OCI-LY1 (cell line): Measurements from ENCODE around the gene SDK1.

ENCODE experiments used
- H2AFZ ChIP-seq: fragments of 200-600 bp; sonication (generic), shearing (Covaris generic); 2 replicates; pipeline ENCODE4 v1.6.0; 2014; ENCODE audit warnings: antibody characterized with exemption, mild to moderate bottlenecking, low read length
- H3F3A ChIP-seq: fragments of 200-600 bp; sonication (generic), shearing (Covaris generic); 2 replicates; pipeline ENCODE4 v1.6.0; 2014; ENCODE audit warnings: mild to moderate bottlenecking, antibody characterized with exemption, low read length, moderate library complexity; ENCODE audit not compliant: insufficient read depth
- H3K27ac ChIP-seq: fragments of 200-600 bp; sonication (generic); 2 replicates; pipeline ENCODE4 v1.5.1; 2014; ENCODE audit warnings: low read length, mixed run types, mild to moderate bottlenecking, low read depth; ENCODE audit not compliant: poor library complexity, severe bottlenecking
- H3K27me3 ChIP-seq: fragments of 200-600 bp; sonication (generic); 2 replicates; pipeline ENCODE4 v1.6.0; 2014; ENCODE audit warnings: antibody characterized with exemption, mild to moderate bottlenecking, low read length, moderate library complexity; ENCODE audit not compliant: insufficient read depth
- H3K36me3 ChIP-seq: fragments of 200-600 bp; sonication (generic); 2 replicates; pipeline ENCODE4 v1.6.1; 2014; ENCODE audit warnings: mild to moderate bottlenecking, antibody characterized with exemption, low read length, moderate library complexity, mixed read lengths; ENCODE audit not compliant: insufficient read depth
- H3K4me1 ChIP-seq: fragments of 200-600 bp; sonication (generic); 2 replicates; pipeline ENCODE4 v1.5.1; 2014; ENCODE audit warnings: mild to moderate bottlenecking, low read length, moderate library complexity; ENCODE audit not compliant: insufficient read depth, severe bottlenecking
- H3K4me2 ChIP-seq: fragments of 200-600 bp; sonication (generic), shearing (Covaris generic); 2 replicates; pipeline ENCODE4 v1.6.1; 2014; ENCODE audit warnings: low read length
- H3K4me3 ChIP-seq: fragments of 200-600 bp; sonication (generic); 2 replicates; pipeline ENCODE4 v1.5.1; 2014; ENCODE audit warnings: low read length, low read depth, mild to moderate bottlenecking, mixed read lengths; ENCODE audit not compliant: poor library complexity, severe bottlenecking
- H3K79me2 ChIP-seq: fragments of 200-600 bp; shearing (Covaris generic); 2 replicates; pipeline ENCODE4 v1.6.1; 2016; ENCODE audit warnings: mixed run types, low read length, mixed read lengths; ENCODE audit not compliant: insufficient read depth
- H3K9ac ChIP-seq: fragments of 200-600 bp; sonication (generic), shearing (Covaris generic); 2 replicates; pipeline ENCODE4 v1.6.1; 2014; ENCODE audit warnings: mild to moderate bottlenecking, low read length, mixed read lengths
- H3K9me2 ChIP-seq: fragments of 200-600 bp; sonication (generic), shearing (Covaris generic); 2 replicates; pipeline ENCODE4 v1.6.1; 2014; ENCODE audit warnings: low read depth, mild to moderate bottlenecking, low read length, mixed read lengths
- H3K9me3 ChIP-seq: fragments of 200-600 bp; shearing (Covaris generic); 2 replicates; pipeline ENCODE4 v1.6.1; 2014; ENCODE audit warnings: low read length, mixed read lengths
- H4K20me1 ChIP-seq: fragments of 200-600 bp; sonication (generic), shearing (Covaris generic); 2 replicates; pipeline ENCODE4 v1.6.0; 2016; ENCODE audit warnings: mild to moderate bottlenecking, low read length; ENCODE audit not compliant: insufficient read depth
- CTCF ChIP-seq: fragments of 200-600 bp; sonication (generic), shearing (Covaris generic); IDR thresholded peaks from 2 replicates; pipeline ENCODE4 v1.5.1; 2017; ENCODE audit warnings: mild to moderate bottlenecking, antibody characterized with exemption, low read length, moderate library complexity, mixed read lengths
- EZH2 ChIP-seq: fragments of 200-600 bp; sonication (generic), shearing (Covaris generic); IDR thresholded peaks from 2 replicates; pipeline ENCODE4 v1.8.0; 2017; ENCODE audit warnings: borderline replicate concordance, mixed run types, mild to moderate bottlenecking, antibody characterized with exemption, low read length, moderate library complexity, mixed read lengths

The SDK1 gene

GRCh38 chr7:4212376-4212775, 911.3 kb downstream of the SDK1 start:
- Histone ChIP-seq H3K9me2 (no peaks in the 10 kb centered on the region), H4K20me1 (no peaks in the 10 kb centered on the region), H3K4me2 (no peak overlapping the region), H3K4me3 (no peak overlapping the region), H2AFZ (no peak overlapping the region), H3K9ac (no peak overlapping the region), H3K79me2 (no peaks in the 10 kb centered on the region), H3K4me1 (no peaks in the 10 kb centered on the region), H3K9me3 (no peaks in the 10 kb centered on the region), H3K27ac (no peak overlapping the region), H3K36me3 (no peaks in the 10 kb centered on the region), H3K27me3 (no peaks in the 10 kb centered on the region), H3F3A (no peaks in the 10 kb centered on the region)
- TF ChIP-seq CTCF (no peak), EZH2 (no peak)

- Histone ChIP-seq H3K79me2 (no peaks in the 10 kb centered on the region), H3F3A (no peaks in the 10 kb centered on the region), H3K9me2 (no peaks in the 10 kb centered on the region), H3K9me3 (no peaks in the 10 kb centered on the region), H3K4me2 (no peak overlapping the region), H2AFZ (no peak overlapping the region), H3K9ac (no peak overlapping the region), H3K4me1 (no peaks in the 10 kb centered on the region), H3K27ac (no peak overlapping the region), H3K27me3 (no peaks in the 10 kb centered on the region), H4K20me1 (no peaks in the 10 kb centered on the region), H3K36me3 (no peaks in the 10 kb centered on the region), H3K4me3 (no peak overlapping the region)
- TF ChIP-seq CTCF (no peak), EZH2 (no peak)
Measured at GRCh38 chr7:4214291-4215155, 913.5 kb downstream of the SDK1 start.

GRCh38 chr7:4215176-4215720, 914.2 kb downstream of the SDK1 start:
- Histone ChIP-seq H3K9me2 (no peaks in the 10 kb centered on the region), H3K4me1 (no peaks in the 10 kb centered on the region), H4K20me1 (no peaks in the 10 kb centered on the region), H3K79me2 (no peaks in the 10 kb centered on the region), H3K27me3 (no peaks in the 10 kb centered on the region), H3K27ac (no peak overlapping the region), H2AFZ (no peak overlapping the region), H3K4me3 (no peak overlapping the region), H3K4me2 (no peak overlapping the region), H3K9ac (no peak overlapping the region), H3K36me3 (no peaks in the 10 kb centered on the region), H3F3A (no peaks in the 10 kb centered on the region), H3K9me3 (no peaks in the 10 kb centered on the region)
- TF ChIP-seq CTCF (no peak), EZH2 (no peak)
